Naive thymus-derived CD8-positive, alpha-beta T cell (primary cell): ENCODE results near the gene EDARADD. TPM values are rescaled to one million over a fixed set of nuclear protein-coding genes. Genes with fewer than 3 reads are reported as not detected.
"Not testable (repeated sequence)": the region's sequence is repeated elsewhere in the genome, so short reads cannot be mapped to it uniquely, and the experiment has no call there.

Experiments
- ATAC-seq, 2 donors: fragments of 150-1000 bp; cut with Tn5 transposase in 1 of 2; sonication (Bioruptor Pico), chemical (Tn5 transposase) in 1 of 2; 1 replicate in 1 of 2; 2 replicates in 1 of 2; pipeline ENCODE4 v1.10.0; 2021; ENCODE audit warnings: mild to moderate bottlenecking in 2 of 2, moderate library complexity in 2 of 2
- POLR2A ChIA-PET: fragments of 350-600 bp; sonication (Branson Sonifier 250); formaldehyde crosslinking; loops from one replicate; lab custom pipeline; 2021; ENCODE audit warnings: antibody characterized with exemption; lab: Charles Lee
- DNase-seq, 10 donors: peaks; one replicate each; pipeline versions ENCODE4 v3.0.0 to v3.0.0-alpha.2; 2020 to 2022
- H3K27ac Mint-ChIP-seq, 10 donors: one replicate each; pipeline ENCODE4 v1.8.0; 2020 to 2022; ENCODE audit warnings: mild to moderate bottlenecking in 10 of 10, mixed read lengths in 10 of 10, moderate library complexity in 4 of 10, inconsistent platforms in 1 of 10
- H3K27me3 Mint-ChIP-seq, 5 donors: one replicate each; pipeline ENCODE4 v1.8.0; 2021 to 2022; ENCODE audit warnings: mixed read lengths in 5 of 5
- H3K36me3 Mint-ChIP-seq, 3 donors: one replicate each; pipeline ENCODE4 v1.8.0; 2020 to 2022; ENCODE audit warnings: mixed read lengths in 3 of 3, mild to moderate bottlenecking in 2 of 3, inconsistent platforms in 1 of 3
- H3K4me1 Mint-ChIP-seq, 4 donors: one replicate each; pipeline ENCODE4 v1.8.0; 2021 to 2022; ENCODE audit warnings: mixed read lengths in 4 of 4
- H3K4me3 Mint-ChIP-seq, 10 donors: one replicate each; pipeline ENCODE4 v1.8.0; 2020 to 2022; ENCODE audit warnings: mild to moderate bottlenecking in 10 of 10, mixed read lengths in 10 of 10, moderate library complexity in 6 of 10, inconsistent platforms in 1 of 10
- H3K9me3 Mint-ChIP-seq, 9 donors: one replicate each; pipeline ENCODE4 v1.8.0; 2020 to 2022; ENCODE audit warnings: mixed read lengths in 9 of 9, mild to moderate bottlenecking in 3 of 9, inconsistent platforms in 1 of 9, moderate library complexity in 1 of 9
- polyA plus RNA-seq, 3 donors: library from polyadenylated mRNA; unstranded; fragments of 300-500 nt; fragmentation: Illumina TruSeq; gene quantifications; one replicate each; pipeline ENCODE4 v1.2.3, GENCODE V29; 2021
- total RNA-seq, 8 experiments: library from RNA in 2 of 8; stranded (reverse) in 2 of 8; gene quantifications; one replicate each; pipeline ENCODE4 v1.2.3 and lab custom pipeline; 2021 to 2026

The EDARADD gene
- total and polyA plus RNA-seq, 5 experiments from 2014 or later = 0.20 to 2.5 (median 0.38) TPM

DNA sequence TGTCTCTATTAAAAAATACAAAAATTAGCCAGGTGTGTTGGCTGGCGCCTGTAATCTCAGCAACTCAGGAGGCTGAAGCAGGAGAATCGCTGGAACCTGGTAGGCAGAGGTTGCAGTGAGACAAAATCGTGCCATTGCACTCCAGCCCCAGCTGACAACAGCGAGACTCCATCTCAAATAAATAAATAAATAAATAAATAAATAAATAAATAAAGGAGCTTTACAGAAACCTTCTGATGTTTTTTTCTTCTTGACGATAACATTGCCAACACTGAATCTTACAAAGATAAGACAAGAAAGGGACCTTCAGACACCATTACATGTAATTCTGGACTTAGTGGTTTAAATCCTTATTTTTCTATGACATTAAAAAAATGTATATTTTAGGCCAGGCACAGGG is 81.9 kb downstream of the EDARADD start:
- Mint-ChIP-seq H3K4me3 (no peak overlapping the region), H3K36me3 (no peaks in the 10 kb centered on the region), H3K27ac (no peak overlapping the region), H3K9me3 (no peaks in the 10 kb centered on the region), H3K27me3 (peaks cover 2 to 9% (median 6%) of the 10 kb centered on the region in 5 donors), H3K4me1 (no peaks in the 10 kb centered on the region)
- POLR2A ChIA-PET = no interaction called here
- ATAC-seq (no peak), DNase-seq (no peak)

DNA sequence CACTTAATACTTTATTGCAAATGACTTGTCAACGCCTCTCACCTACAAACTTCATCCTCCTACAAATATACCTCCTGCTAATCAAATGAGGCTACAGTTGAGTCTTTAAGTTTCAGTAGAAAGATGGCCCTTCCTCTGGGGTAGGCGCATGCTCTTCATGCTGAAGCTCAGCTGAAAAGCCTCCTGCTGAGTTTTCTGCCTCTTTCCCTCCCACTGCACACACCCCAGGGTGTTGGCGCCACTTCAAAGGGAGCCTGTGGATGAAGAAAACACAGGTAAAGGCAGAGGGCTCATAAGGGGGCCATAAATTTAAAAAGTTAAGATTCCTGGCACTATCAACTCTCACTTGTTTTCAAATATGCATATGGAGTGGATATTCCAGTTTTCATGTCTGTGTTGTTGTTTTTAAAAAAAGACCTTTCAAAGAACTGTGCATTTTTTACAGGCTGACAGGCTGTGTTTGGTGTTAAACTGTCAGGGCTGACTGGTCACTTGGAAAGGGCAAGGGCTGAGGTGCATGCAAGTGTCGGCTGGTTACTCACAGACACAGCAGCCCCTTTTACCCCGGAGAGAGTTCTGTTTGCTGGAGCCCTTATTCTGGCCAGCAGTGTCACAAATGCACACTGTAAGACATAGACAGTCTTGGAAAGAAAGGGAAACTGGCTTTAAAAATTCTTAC is 86.8 kb downstream of the EDARADD start:
- H3K4me1 Mint-ChIP-seq = no peaks in the 10 kb centered on the region
- ATAC-seq = no peak
- H3K36me3 Mint-ChIP-seq = no peaks in the 10 kb centered on the region
- POLR2A ChIA-PET = no interaction called here
- H3K4me3 Mint-ChIP-seq = no peak overlapping the region
- no peaks in the 10 kb centered on the region for H3K9me3 Mint-ChIP-seq
- H3K27ac Mint-ChIP-seq = no peak overlapping the region
- H3K27me3 Mint-ChIP-seq = peaks cover 0 to 8% (median 3%) of the 10 kb centered on the region in 5 donors
- no peak for DNase-seq

DNA sequence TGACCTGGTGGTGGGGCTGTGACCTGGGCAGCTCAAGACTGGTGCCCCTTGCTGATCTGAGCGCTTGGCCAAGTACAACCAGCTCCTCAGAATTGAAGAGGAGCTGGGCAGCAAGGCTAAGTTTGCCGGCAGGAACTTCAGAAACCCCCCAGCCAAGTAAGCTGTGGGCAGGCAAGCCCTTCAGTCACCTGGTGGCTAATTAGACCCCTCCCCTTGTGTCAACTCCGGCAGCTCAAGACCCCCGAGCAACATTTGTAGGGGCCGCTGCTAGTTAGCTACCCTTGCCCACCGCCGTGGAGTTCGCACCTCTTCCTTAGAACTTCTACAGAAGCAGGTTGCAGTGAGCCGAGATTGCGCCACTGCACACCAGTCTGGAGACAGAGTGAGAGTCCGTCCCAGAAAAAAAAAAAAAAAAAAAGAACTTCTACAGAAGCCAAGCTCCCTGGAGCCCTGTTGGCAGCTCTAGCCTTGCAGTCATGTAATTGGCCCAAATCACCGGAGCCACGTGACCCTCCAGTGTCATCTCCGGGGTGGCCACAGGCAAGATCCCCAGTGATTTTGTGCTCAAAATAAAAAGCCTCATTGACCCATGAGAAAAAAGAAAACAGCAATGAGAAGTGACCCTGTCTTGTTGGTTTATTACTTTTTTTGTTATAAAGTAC is 90.4 kb downstream of the EDARADD start:
- H3K36me3 Mint-ChIP-seq = no peaks in the 10 kb centered on the region
- no peaks in the 10 kb centered on the region for H3K9me3 Mint-ChIP-seq
- POLR2A ChIA-PET = no interaction called here
- no peak overlapping the region for H3K27ac Mint-ChIP-seq
- H3K4me1 Mint-ChIP-seq = no peaks in the 10 kb centered on the region
- DNase-seq (no peak), ATAC-seq (no peak)
- H3K4me3 Mint-ChIP-seq = no peak overlapping the region
- peaks cover 0 to 9% (median 0%) of the 10 kb centered on the region in 5 donors for H3K27me3 Mint-ChIP-seq

DNA sequence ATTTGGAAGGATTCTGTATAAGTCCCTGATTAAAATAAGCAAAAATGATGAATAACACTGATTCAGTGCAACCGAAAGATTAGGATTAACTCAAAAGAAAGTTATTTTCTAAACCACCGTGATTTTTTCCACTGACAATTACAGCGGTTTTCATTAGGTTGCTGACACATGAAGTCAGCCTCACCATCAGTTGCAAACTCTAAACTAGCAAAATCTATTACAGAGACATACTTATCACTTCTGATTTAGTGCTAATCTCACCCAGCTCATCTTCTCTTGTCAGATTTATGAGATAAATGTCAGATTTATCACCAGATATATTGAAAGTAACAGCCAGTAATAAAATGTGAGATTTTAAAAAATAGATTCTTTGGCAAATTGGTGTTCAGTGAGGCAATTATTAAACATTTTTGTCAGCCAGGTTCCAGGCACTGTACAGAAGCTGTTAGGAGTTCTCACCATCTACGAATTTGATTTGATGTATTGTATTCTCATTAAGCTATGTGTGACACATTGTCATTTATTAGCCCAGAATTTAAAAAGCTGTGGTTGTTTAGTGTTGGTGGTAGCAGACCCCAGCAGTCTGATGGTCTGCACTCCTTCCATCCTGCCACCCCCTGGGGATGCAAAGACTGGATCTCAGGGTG is 92.4 kb downstream of the EDARADD start:
- POLR2A ChIA-PET = no interaction called here

DNA sequence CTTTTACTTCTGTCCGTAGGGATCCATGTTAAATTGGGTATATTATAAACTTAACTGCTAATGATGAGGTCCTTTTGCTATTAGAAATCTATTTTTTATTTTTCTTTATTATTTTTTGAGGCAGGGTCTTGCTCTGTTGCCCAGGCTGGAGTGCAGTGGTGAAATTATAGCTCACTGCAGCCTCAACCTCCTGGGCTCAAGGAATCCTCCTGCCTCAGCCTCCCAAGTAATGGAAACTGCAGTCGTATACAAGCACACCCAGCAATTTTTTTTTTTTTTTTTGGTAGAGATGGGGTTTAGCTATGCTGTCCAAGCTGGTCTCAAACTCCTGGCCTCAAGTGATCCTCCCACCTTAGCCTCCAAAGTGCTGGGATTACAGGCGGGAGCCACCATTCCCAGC is 95.1 kb downstream of the EDARADD start:
- H3K4me3 Mint-ChIP-seq, ATAC-seq, DNase-seq, H3K27ac Mint-ChIP-seq, H3K36me3 Mint-ChIP-seq, POLR2A ChIA-PET, H3K9me3 Mint-ChIP-seq: not testable (repeated sequence)
- peaks cover 7 to 11% (median 8%) of the 10 kb centered on the region in 4 donors for H3K4me1 Mint-ChIP-seq
- peaks cover 5 to 37% (median 22%) of the 10 kb centered on the region in 5 donors for H3K27me3 Mint-ChIP-seq

More for the DNA sequence above, 92.4 kb downstream of the EDARADD start:
- H3K36me3 Mint-ChIP-seq = no peaks in the 10 kb centered on the region
- peak overlapping the region in 1 of 10 donors; percentile 41 for H3K27ac Mint-ChIP-seq
- no peak overlapping the region for H3K4me3 Mint-ChIP-seq
- H3K27me3 Mint-ChIP-seq = peaks cover 5 to 25% (median 12%) of the 10 kb centered on the region in 5 donors
- no peak for DNase-seq
- H3K9me3 Mint-ChIP-seq = no peaks in the 10 kb centered on the region
- H3K4me1 Mint-ChIP-seq = peaks cover 5 to 7% (median 6%) of the 10 kb centered on the region in 4 donors
- no peak for ATAC-seq

DNA sequence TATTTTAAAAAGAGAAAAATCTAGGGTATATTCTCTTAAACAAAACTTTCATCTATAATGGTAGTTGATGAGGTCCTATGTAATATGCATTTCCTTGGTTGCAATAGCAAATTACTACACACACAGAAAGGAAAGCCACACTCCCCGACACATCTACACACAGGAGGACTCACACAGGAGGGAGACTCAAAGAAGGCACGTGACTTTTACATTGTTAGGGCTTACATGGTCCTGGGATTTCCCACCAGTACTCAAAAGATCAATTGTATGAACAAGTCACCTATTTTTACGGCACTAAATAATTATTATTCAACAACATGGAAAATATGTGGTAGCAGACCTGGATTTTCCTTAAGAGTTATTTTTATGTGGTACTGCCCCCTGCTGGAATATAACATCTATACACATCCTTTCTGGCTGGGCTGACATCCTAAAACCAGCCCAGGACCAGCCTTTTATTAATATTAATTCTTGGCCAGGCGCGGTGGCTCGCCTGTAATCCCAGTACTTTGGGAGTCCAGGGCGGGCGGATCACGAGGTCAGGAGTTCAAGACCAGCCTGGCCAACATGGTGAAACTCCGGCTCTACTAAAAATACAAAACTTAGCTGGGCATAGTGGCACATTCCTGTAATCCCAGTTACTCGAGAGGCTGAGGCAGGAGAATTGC is 95.8 kb downstream of the EDARADD start:
- H3K4me1 Mint-ChIP-seq = peaks cover 7 to 11% (median 8%) of the 10 kb centered on the region in 4 donors
- H3K36me3 Mint-ChIP-seq = no peaks in the 10 kb centered on the region
- ATAC-seq (peak in 1 of 2 donors; percentile 32), DNase-seq (peak in 3 of 10 donors; percentile 34 to 50 (median 44))
- POLR2A ChIA-PET = interaction anchor here (0.6 kb wide), 1 partner anchor 28 kb away, joined by 6 read pairs; no protein-coding TSS in a partner anchor
- H3K4me3 Mint-ChIP-seq = no peak overlapping the region
- no peaks in the 10 kb centered on the region for H3K9me3 Mint-ChIP-seq
- H3K27ac Mint-ChIP-seq = no peak overlapping the region
- peaks cover 5 to 43% (median 24%) of the 10 kb centered on the region in 5 donors for H3K27me3 Mint-ChIP-seq

DNA sequence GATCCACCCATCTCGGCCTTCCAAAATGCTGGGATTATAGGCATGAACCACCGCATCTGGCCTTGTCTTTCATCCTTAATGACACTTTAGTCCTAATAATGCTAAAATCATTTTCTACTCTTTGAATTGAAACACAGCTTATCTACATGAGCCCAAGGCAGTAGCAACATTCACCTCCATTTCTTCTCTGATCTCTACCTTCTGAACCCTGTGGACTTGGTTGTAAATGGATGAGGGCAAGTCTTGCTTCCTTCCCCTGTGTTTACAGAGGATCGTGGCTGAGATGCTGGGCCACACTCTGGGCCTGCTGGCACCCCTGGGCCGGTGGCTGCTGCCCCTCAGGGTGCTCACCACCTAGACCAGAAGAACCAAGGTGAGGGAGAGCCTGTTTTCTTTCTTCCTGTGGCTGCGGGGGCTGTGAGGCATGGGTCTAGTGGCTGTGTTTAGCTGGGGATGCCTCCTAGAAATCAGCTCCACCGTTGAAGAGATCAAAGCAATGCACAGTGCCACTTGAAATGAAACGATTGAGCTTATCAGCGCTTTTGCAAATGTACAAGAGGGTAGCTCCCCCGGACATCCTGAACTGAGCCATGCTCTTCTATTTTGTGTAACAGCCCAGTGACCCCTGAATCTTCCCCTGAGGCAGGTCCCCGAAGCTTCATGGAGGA is 97.5 kb downstream of the EDARADD start:
- Mint-ChIP-seq H3K4me3 (peak overlapping the region in 1 of 10 donors; percentile 43), H3K27me3 (peaks cover 8 to 53% (median 25%) of the 10 kb centered on the region in 5 donors), H3K36me3 (no peaks in the 10 kb centered on the region), H3K4me1 (peaks cover 7 to 11% (median 8%) of the 10 kb centered on the region in 4 donors), H3K27ac (peak overlapping the region in 2 of 10 donors; percentile 47 to 70), H3K9me3 (no peaks in the 10 kb centered on the region)
- DNase-seq (no peak), ATAC-seq (no peak)
- POLR2A ChIA-PET = interaction anchor here (0.5 kb wide), 1 partner anchor 379 kb away, joined by 3 read pairs; no protein-coding TSS in a partner anchor

DNA sequence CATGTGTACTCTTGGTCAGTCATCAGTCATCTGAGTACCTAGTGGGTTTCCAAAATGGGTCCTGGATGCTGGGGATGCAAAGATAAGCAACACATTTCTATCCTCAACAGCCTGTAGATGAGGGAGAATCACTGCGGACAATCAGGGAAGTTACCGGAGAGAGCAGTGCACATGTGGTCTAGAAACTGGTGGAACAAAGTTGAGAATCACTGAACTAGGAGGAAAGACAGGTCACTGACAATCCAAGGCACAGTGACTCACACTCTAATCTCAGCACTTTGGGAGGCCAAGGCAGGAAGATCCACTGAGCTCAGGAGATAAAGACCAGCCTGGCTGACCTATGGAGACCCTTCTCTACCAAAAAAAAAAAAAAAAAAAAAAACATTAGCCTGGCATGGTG is 98.3 kb downstream of the EDARADD start:
- H3K9me3 Mint-ChIP-seq = no peaks in the 10 kb centered on the region
- H3K4me1 Mint-ChIP-seq = peaks cover 7 to 11% (median 8%) of the 10 kb centered on the region in 4 donors
- H3K4me3 Mint-ChIP-seq = no peak overlapping the region
- H3K27me3 Mint-ChIP-seq = peaks cover 8 to 53% (median 29%) of the 10 kb centered on the region in 5 donors
- no peak overlapping the region for H3K27ac Mint-ChIP-seq
- H3K36me3 Mint-ChIP-seq = no peaks in the 10 kb centered on the region
- ATAC-seq (no peak), DNase-seq (no peak)
- POLR2A ChIA-PET = no interaction called here

DNA sequence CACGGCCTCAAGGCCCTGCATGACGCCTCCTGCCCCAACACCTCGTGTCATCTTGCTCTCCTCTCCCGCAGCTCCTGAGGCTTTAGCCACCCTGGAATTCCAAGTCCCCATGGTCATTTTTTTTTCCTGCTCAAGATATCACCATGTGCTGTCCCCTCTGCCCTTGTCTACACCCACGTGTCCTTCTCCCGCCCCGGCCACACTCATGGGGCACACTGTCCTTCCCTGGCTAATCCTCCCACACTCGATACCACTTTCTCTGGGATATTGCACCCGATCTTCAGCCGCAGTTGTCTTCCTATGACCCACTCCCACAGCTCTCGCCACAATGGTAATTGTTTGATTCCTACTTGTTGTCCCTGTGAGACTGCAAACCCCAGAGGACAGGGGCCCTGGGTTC is 100.0 kb downstream of the EDARADD start:
- ATAC-seq = no peak
- Mint-ChIP-seq H3K36me3 (no peaks in the 10 kb centered on the region), H3K4me3 (no peak overlapping the region), H3K4me1 (peaks cover 7 to 11% (median 8%) of the 10 kb centered on the region in 4 donors), H3K27me3 (peaks cover 10 to 53% (median 33%) of the 10 kb centered on the region in 5 donors), H3K9me3 (no peaks in the 10 kb centered on the region), H3K27ac (peak overlapping the region in 1 of 10 donors; percentile 9)
- no peak for DNase-seq
- POLR2A ChIA-PET = no interaction called here

DNA sequence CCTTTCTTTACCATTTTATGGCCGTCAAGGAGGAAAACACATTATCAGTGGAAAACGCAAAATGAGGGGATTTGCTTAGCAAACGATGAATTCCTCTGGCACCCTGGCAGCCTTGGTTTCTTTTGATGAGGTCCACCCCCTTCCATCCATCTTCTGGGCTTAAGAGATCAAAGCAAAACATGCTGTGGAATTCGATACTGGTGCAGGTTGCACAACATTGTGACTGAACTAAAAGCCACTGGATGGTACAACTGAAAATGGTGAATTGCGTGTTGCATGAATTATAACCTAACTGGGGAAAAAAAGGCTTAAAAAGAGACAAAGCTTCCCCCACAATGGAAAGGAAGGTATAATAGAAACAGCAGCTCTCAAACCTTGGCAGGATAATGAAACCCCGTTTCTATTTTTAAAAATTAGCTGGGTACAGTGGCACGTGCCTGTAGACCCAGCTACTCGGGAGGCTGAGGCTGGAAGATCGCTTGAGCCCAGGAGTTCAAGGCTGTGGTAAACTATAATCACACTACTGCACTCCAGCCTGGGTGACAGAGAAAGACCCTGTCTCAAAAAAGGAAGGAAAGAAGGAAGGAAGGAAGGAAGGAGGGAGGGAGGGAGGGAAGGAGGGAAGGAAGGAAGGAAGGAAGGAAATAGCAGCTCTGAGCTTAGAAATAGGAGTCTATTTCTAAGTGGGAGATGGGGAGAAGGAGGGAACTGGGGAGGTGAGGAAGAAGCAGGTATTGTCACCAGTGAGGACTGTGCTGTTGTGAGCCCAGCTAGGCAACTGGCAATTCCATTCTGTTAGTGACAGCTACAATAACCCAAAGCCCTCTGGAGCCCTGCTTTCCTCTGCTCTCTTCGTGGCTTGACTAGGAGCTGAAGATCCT is 100.7 kb downstream of the EDARADD start:
- Mint-ChIP-seq H3K4me3 (no peak overlapping the region), H3K9me3 (no peaks in the 10 kb centered on the region), H3K4me1 (peaks cover 6 to 11% (median 8%) of the 10 kb centered on the region in 4 donors), H3K27ac (no peak overlapping the region), H3K27me3 (peaks cover 7 to 48% (median 30%) of the 10 kb centered on the region in 5 donors), H3K36me3 (no peaks in the 10 kb centered on the region)
- DNase-seq (no peak), ATAC-seq (no peak)
- POLR2A ChIA-PET = no interaction called here

DNA sequence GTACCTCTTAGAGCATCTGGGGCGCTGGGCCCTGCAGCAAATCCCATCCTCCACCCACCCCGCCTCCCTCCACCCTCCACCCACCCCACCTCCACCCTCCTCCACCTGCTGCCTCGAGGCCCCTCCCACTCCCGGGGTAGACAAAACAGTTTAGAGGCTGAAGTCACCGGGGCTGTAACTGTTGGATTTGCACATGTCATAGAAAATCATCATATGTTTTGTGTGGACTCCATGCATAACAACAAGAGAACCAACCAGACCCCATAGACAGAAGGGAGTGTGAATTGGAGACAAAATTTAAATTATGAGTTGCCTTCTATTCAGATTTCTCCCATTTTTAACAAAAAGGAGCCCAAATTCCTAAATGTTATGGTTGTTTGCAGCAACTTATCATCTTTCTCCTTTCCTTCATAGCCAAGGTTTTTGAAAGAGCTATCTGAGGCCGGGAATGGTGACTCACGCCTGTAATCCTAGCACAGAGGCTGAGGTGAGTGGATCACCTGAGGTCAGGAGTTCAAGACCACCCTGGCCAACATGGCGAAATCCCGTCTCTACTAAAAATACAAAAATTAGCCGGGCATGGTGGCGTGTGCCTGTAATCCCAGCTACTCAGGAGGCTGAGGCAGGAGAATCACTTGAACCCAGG is 101.5 kb downstream of the EDARADD start:
- ATAC-seq = no peak
- DNase-seq = no peak
- no peaks in the 10 kb centered on the region for H3K9me3 Mint-ChIP-seq
- no peaks in the 10 kb centered on the region for H3K36me3 Mint-ChIP-seq
- H3K4me1 Mint-ChIP-seq = peaks cover 5 to 11% (median 8%) of the 10 kb centered on the region in 4 donors
- H3K27ac Mint-ChIP-seq = no peak overlapping the region
- peaks cover 5 to 45% (median 27%) of the 10 kb centered on the region in 5 donors for H3K27me3 Mint-ChIP-seq
- POLR2A ChIA-PET = no interaction called here
- H3K4me3 Mint-ChIP-seq = no peak overlapping the region
